SK-N-SH (cell line): ENCODE results near the gene A2ML1. TPM values are rescaled to one million over a fixed set of nuclear protein-coding genes. Genes with fewer than 3 reads are reported as not detected.

Experiments
- CTCF ChIA-PET: fragments of 300-600, 350-600 bp; formaldehyde crosslinking; extraction: SDS; loops from one replicate; lab custom pipeline; 2021; lab: Yijun Ruan, JAX
- POLR2A ChIA-PET: fragments of 350-600 bp; sonication (Branson Sonifier 250); formaldehyde crosslinking; extraction: SDS; loops from one replicate; lab custom pipeline; 2020; ENCODE audit warnings: antibody characterized with exemption, inconsistent platforms; lab: Yijun Ruan, JAX
- DNase-seq: peaks from one replicate; pipeline ENCODE4 v3.0.0; 2012
- H2AFZ ChIP-seq: fragments of 200-600 bp; sonication (generic); 2 replicates; pipeline ENCODE4 v1.8.1; 2016; ENCODE audit warnings: antibody characterized with exemption, mild to moderate bottlenecking, low read depth
- H3F3A ChIP-seq: fragments of 200-600 bp; sonication (generic); replicated peaks from 2 replicates; pipeline ENCODE3; 2016; ENCODE audit warnings: antibody characterized with exemption, mild to moderate bottlenecking; ENCODE audit not compliant: insufficient read depth
- H3K27ac ChIP-seq, 2 experiments: fragments of 200-500 bp in 1 of 2; fragments of 200-600 bp in 1 of 2; sonication (Bioruptor generic) in 1 of 2; sonication (generic), shearing (Covaris generic) in 1 of 2; 2 replicates each; pipeline versions ENCODE4 v1.5.1 to v1.6.1; 2014 to 2016; ENCODE audit warnings: low read depth in 2 of 2, inconsistent platforms in 1 of 2, low read length in 1 of 2, mild to moderate bottlenecking in 1 of 2, mixed read lengths in 1 of 2
- H3K27me3 ChIP-seq: fragments of 200-600 bp; sonication (generic), shearing (Covaris generic); 2 replicates; pipeline ENCODE4 v1.6.1; 2016; ENCODE audit warnings: mixed run types; ENCODE audit not compliant: insufficient read depth
- H3K36me3 ChIP-seq, 2 experiments: fragments of 200-500 bp in 1 of 2; fragments of 200-600 bp in 1 of 2; sonication (Bioruptor generic) in 1 of 2; sonication (generic) in 1 of 2; replicated peaks in 1 of 2; 2 replicates each; pipeline versions ENCODE3 to v1.5.1; 2014 to 2016; ENCODE audit warnings: low read length in 1 of 2, mild to moderate bottlenecking in 1 of 2; ENCODE audit not compliant: insufficient read depth in 2 of 2, control insufficient read depth in 1 of 2
- H3K4me1 ChIP-seq, 2 experiments: fragments of 200-500 bp in 1 of 2; fragments of 200-600 bp in 1 of 2; sonication (Bioruptor generic) in 1 of 2; sonication (generic), shearing (Covaris generic) in 1 of 2; 2 replicates each; pipeline versions ENCODE4 v1.5.1 to v1.6.1; 2014 to 2016; ENCODE audit warnings: low read depth in 1 of 2, low read length in 1 of 2, mixed run types in 1 of 2; ENCODE audit not compliant: insufficient read depth in 2 of 2, control insufficient read depth in 1 of 2
- H3K4me2 ChIP-seq: fragments of 200-600 bp; sonication (generic), shearing (Covaris generic); 2 replicates; pipeline ENCODE4 v1.6.1; 2017; ENCODE audit warnings: mixed run types
- H3K4me3 ChIP-seq, 2 experiments: fragments of 200-500 bp in 1 of 2; fragments of 200-600 bp in 1 of 2; sonication (Bioruptor generic) in 1 of 2; sonication (generic), shearing (Covaris generic) in 1 of 2; 2 replicates each; pipeline versions ENCODE4 v1.5.1 to v1.8.1; 2014 to 2016; ENCODE audit warnings: low read depth in 2 of 2, inconsistent platforms in 1 of 2, low read length in 1 of 2, mild to moderate bottlenecking in 1 of 2, mixed read lengths in 1 of 2, moderate library complexity in 1 of 2
- H3K79me2 ChIP-seq: fragments of 200-600 bp; sonication (generic); 2 replicates; pipeline ENCODE4 v1.8.1; 2017; ENCODE audit warnings: mild to moderate bottlenecking; ENCODE audit not compliant: insufficient read depth
- H3K9ac ChIP-seq: fragments of 200-600 bp; sonication (generic); 2 replicates; pipeline ENCODE4 v1.6.1; 2017; ENCODE audit warnings: mixed run types
- H3K9me2 ChIP-seq: fragments of 200-600 bp; sonication (generic); 2 replicates; pipeline ENCODE4 v1.6.1; 2017; ENCODE audit warnings: mixed run types
- H3K9me3 ChIP-seq: fragments of 200-600 bp; sonication (generic); 2 replicates; pipeline ENCODE4 v1.6.1; 2017; ENCODE audit warnings: mixed run types, mild to moderate bottlenecking, moderate library complexity
- H4K20me1 ChIP-seq: fragments of 200-600 bp; sonication (generic); 2 replicates; pipeline ENCODE4 v1.6.1; 2017; ENCODE audit warnings: mild to moderate bottlenecking, mixed run types; ENCODE audit not compliant: insufficient read depth
- CHD2 ChIP-seq: fragments of 150-350 bp; IDR thresholded peaks from 2 replicates; pipeline ENCODE4 v1.6.1; 2018; ENCODE audit warnings: low read length; ENCODE audit not compliant: partially characterized antibody
- EZH2phosphoT487 ChIP-seq: fragments of 200-600 bp; sonication (generic); IDR thresholded peaks from 2 replicates; pipeline ENCODE4 v1.6.1; 2017; ENCODE audit warnings: low read depth, mixed run types, mild to moderate bottlenecking, antibody characterized with exemption, moderate library complexity, borderline replicate concordance
- MEF2A ChIP-seq: IDR thresholded peaks from 2 replicates; pipeline ENCODE4 v1.4.0; 2012; ENCODE audit warnings: low read depth, borderline replicate concordance
- RAD21 ChIP-seq: IDR thresholded peaks from 2 replicates; pipeline ENCODE4 v1.6.1; 2012; ENCODE audit warnings: mild to moderate bottlenecking, low read length
- RFX5 ChIP-seq: IDR thresholded peaks from 2 replicates; pipeline ENCODE4 v1.6.1; 2012; ENCODE audit warnings: mild to moderate bottlenecking, improper control_type of control experiment, low read length
- SMC3 ChIP-seq: IDR thresholded peaks from 2 replicates; pipeline ENCODE4 v1.6.1; 2012; ENCODE audit warnings: low read depth, low read length, improper control_type of control experiment
- YY1 ChIP-seq: IDR thresholded peaks from 2 replicates; pipeline ENCODE4 v1.4.0; 2012; ENCODE audit warnings: low read depth, mild to moderate bottlenecking
- WGBS: methylation state at CpG from one replicate; pipeline ENCODE4 v1.1.6; 2017; ENCODE audit warnings: low lambda C conversion rate; 5-methylcytosine and 5-hydroxymethylcytosine counted together
- polyA plus RNA-seq, 3 experiments: library from polyadenylated mRNA; depleted of rRNA; stranded (reverse); fragments of >200 nt; gene quantifications; 2 replicates each; pipeline ENCODE4 v1.2.3, GENCODE V29; 2012
- TF ChIP-seq, protein P1 (sequence below): IDR thresholded peaks from 2 replicates; pipeline ENCODE4 v1.4.0; 2012; ENCODE audit warnings: low read depth, borderline replicate concordance
- TF ChIP-seq, protein P2 (sequence below): IDR thresholded peaks from 2 replicates; pipeline ENCODE4 v1.4.0; 2012; ENCODE audit warnings: low read depth

Gene A2ML1
- polyA plus RNA-seq, 1 of the 3 experiments (the other 2 are of a cell fraction) = not detected

DNA sequence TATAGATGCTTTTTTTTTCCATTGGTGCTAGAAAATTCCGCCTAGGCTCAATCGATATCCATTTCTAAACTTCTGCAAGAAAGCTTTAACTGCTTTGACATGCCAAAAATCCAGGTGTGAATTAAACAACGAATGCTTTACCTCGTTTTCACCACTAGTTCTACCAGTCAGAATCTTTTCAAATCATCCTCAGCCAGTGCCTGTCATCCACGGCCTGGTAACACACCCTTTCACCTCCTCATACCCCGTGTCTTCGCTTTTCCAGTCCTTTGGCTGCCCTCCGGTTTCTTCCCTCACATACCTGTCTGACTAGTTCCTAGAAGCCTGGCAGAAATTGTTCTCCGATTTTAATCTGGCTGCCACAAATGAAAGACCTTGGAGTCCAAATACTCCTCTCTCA is 90.5 kb downstream of the A2ML1 start:
- DNase-seq = peak; percentile 41
- peak overlapping the region; percentile 15 to 74; a peak in 2 of 4 replicates for H3K4me3 ChIP-seq
- 63% methylated on average over 9 of the region's 9 CpGs for WGBS

DNA sequence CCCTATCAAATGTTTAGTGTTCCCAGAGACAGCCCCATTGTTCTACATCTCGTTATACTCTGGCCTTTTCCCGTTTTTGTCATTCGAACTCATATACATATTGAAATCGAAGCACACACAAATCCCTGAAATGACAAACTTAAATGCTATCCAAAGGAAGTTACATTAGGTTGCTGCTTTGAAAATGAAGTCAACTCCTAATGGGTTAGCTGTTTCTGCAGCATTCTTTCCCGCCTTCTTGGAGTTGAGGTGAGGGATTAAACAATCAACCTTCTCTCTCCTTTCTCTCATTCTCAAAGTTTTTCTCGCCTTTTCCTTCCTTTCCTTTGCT is 91.2 kb downstream of the A2ML1 start:
- TF ChIP-seq RFX5 (no peak), MEF2A (no peak), YY1 (no peak), RAD21 (no peak), SMC3 (no peak), CHD2 (no peak)
- TF ChIP-seq, protein P1, sequence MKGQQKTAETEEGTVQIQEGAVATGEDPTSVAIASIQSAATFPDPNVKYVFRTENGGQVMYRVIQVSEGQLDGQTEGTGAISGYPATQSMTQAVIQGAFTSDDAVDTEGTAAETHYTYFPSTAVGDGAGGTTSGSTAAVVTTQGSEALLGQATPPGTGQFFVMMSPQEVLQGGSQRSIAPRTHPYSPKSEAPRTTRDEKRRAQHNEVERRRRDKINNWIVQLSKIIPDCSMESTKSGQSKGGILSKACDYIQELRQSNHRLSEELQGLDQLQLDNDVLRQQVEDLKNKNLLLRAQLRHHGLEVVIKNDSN = no peak
- TF ChIP-seq, protein P2, sequence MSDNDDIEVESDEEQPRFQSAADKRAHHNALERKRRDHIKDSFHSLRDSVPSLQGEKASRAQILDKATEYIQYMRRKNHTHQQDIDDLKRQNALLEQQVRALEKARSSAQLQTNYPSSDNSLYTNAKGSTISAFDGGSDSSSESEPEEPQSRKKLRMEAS = peak; percentile 35; the same call in 1 of the 2 replicates
- TF ChIP-seq, all 33 proteins: peak for 1
- Histone ChIP-seq H3K27me3 (no peaks in the 10 kb centered on the region), H2AFZ (peak overlapping the region; percentile 99), H3F3A (peaks cover 11% of the 10 kb centered on the region), H3K4me3 (peak overlapping the region; percentile 74 to 88), H3K9me3 (no peaks in the 10 kb centered on the region), H3K9me2 (no peaks in the 10 kb centered on the region), H3K79me2 (peaks cover 28% of the 10 kb centered on the region), H4K20me1 (no peaks in the 10 kb centered on the region), H3K27ac (peak overlapping the region; percentile 95 to 97), H3K36me3 (peaks cover 4 to 9% of the 10 kb centered on the region in 2 experiments), H3K4me1 (peaks cover 15 to 16% of the 10 kb centered on the region in 2 experiments; a peak in 3 of 4 replicates), H3K4me2 (peak overlapping the region; percentile 86), H3K9ac (peak overlapping the region; percentile 88)
- WGBS = 25% methylated on average over 6 of the region's 6 CpGs
- CTCF ChIA-PET = interaction anchor here (0.6 to 3.8 kb wide), 7 partner anchors 9 to 136 kb away, joined by 3 to 26 read pairs (median 5); partner anchors contain the start of gene M6PR
- POLR2A ChIA-PET = interaction anchor here (2.3 kb wide), 1 partner anchor 36 kb away, joined by 19 read pairs; the partner anchor contains the start of gene M6PR
- no peak for DNase-seq

More for the DNA sequence above, 90.5 kb downstream of the A2ML1 start:
- Histone ChIP-seq H3K9me2 (no peaks in the 10 kb centered on the region), H3K36me3 (peaks cover 0 to 3% of the 10 kb centered on the region in 2 experiments), H4K20me1 (no peaks in the 10 kb centered on the region), H3K4me2 (peak overlapping the region; percentile 86), H3K4me1 (peaks cover 15 to 16% of the 10 kb centered on the region in 2 experiments; a peak in 3 of 4 replicates), H3K27ac (peak overlapping the region; percentile 95 to 97), H3K79me2 (peaks cover 28% of the 10 kb centered on the region), H3K9me3 (no peaks in the 10 kb centered on the region), H3F3A (peaks cover 11% of the 10 kb centered on the region), H3K27me3 (no peaks in the 10 kb centered on the region), H2AFZ (peak overlapping the region; percentile 99), H3K9ac (no peak overlapping the region)
- POLR2A ChIA-PET = no interaction called here
- CTCF ChIA-PET = interaction anchor here (0.7 to 3.8 kb wide), 5 partner anchors 17 to 256 kb away, joined by 3 to 26 read pairs (median 4); no protein-coding TSS in a partner anchor
- TF ChIP-seq MEF2A = no peak
- no peak for TF ChIP-seq CHD2
- TF ChIP-seq EZH2phosphoT487 = no peak
